Activated CD4-positive, alpha-beta T cell treated with anti-CD3 and anti-CD28 coated beads, Interleukin-10, Interleukin-2, amounts not matched to agents 100 ng/mL and 50 ng/mL, durations not matched to agents 16 hours and 8 hours (primary cell): Measurements from ENCODE around the gene TNFRSF13B.
"Not testable (repeated sequence)": the region's sequence is repeated elsewhere in the genome, so short reads cannot be mapped to it uniquely, and the experiment has no call there.

Experiments
- DNase-seq: peaks from one replicate; pipeline ENCODE4 v3.0.0-alpha.2; 2020

The TNFRSF13B gene

GRCh38 chr17:16986391-16986790 is 14.5 kb upstream of the TNFRSF13B start:
- DNase-seq, result peak; percentile 16

GRCh38 chr17:16981928-16982327 is 10.0 kb upstream of the TNFRSF13B start:
- no peak for DNase-seq

- no peak for DNase-seq
Observed at GRCh38 chr17:16980813-16981731, 9.2 kb upstream of the TNFRSF13B start.

- no peak for DNase-seq
Observed at GRCh38 chr17:16980061-16980460, 8.1 kb upstream of the TNFRSF13B start.

- DNase-seq, result not testable (repeated sequence)
Observed at GRCh38 chr17:16979237-16979823, 7.4 kb upstream of the TNFRSF13B start.

- DNase-seq, result no peak
Observed at GRCh38 chr17:16977932-16978331, 6.0 kb upstream of the TNFRSF13B start.

GRCh38 chr17:16976725-16977550 is 5.0 kb upstream of the TNFRSF13B start:
- no peak for DNase-seq

GRCh38 chr17:16975744-16976625 is 4.1 kb upstream of the TNFRSF13B start:
- DNase-seq, result peak; percentile 36

GRCh38 chr17:16975277-16975651 is 3.3 kb upstream of the TNFRSF13B start:
- no peak for DNase-seq

- DNase-seq, result no peak
Observed at GRCh38 chr17:16974569-16975276, 2.8 kb upstream of the TNFRSF13B start.

GRCh38 chr17:16973760-16974540 is 2.0 kb upstream of the TNFRSF13B start:
- no peak for DNase-seq

- DNase-seq, result not testable (repeated sequence)
Observed at GRCh38 chr17:16973043-16973442, 1.1 kb upstream of the TNFRSF13B start.

GRCh38 chr17:16972346-16972745 is 428 bp upstream of the TNFRSF13B start:
- DNase-seq, result no peak

GRCh38 chr17:16969931-16970906 is 1.7 kb downstream of the TNFRSF13B start:
- DNase-seq, result no peak

GRCh38 chr17:16968786-16969185 is 3.1 kb downstream of the TNFRSF13B start:
- DNase-seq, result no peak

GRCh38 chr17:16962804-16963203 is 9.1 kb downstream of the TNFRSF13B start:
- no peak for DNase-seq

- DNase-seq, result no peak
Observed at GRCh38 chr17:16961792-16962191, 10.1 kb downstream of the TNFRSF13B start.

GRCh38 chr17:16961022-16961421 is 10.9 kb downstream of the TNFRSF13B start:
- DNase-seq, result not testable (repeated sequence)

GRCh38 chr17:16955011-16955410 is 16.9 kb downstream of the TNFRSF13B start:
- not testable (repeated sequence) for DNase-seq

- DNase-seq, result no peak
Observed at GRCh38 chr17:16954521-16954920, 17.4 kb downstream of the TNFRSF13B start.
